Activated CD8-positive, alpha-beta memory T cell treated with anti-CD3 and anti-CD28 coated beads, Interleukin-2, amount 10 ng/mL, durations not matched to agents 7 days and 5 days (primary cell): ENCODE measurements around the gene PRKAA2. TPM values are rescaled to one million over a fixed set of nuclear protein-coding genes. Genes with fewer than 3 reads are reported as not detected.

Source experiments
- ATAC-seq: fragments of 150-1000 bp; cut with Tn5 transposase; one replicate; pipeline ENCODE4 v1.10.0; 2021; ENCODE audit warnings: moderate library complexity
- CTCF ChIA-PET: fragments of 350-600 bp; sonication (Branson Sonifier 250); formaldehyde crosslinking; loops from one replicate; lab custom pipeline; 2021; ENCODE audit warnings: antibody characterized with exemption; lab: Charles Lee
- DNase-seq: peaks from one replicate; pipeline ENCODE4 v3.0.0-alpha.2; 2020
- H3K27ac Mint-ChIP-seq: one replicate; pipeline ENCODE4 v1.8.0; 2021; ENCODE audit warnings: mild to moderate bottlenecking, mixed read lengths
- H3K27me3 Mint-ChIP-seq: one replicate; pipeline ENCODE4 v1.8.0; 2021; ENCODE audit warnings: mixed read lengths
- H3K36me3 Mint-ChIP-seq: one replicate; pipeline ENCODE4 v1.8.0; 2021; ENCODE audit warnings: mild to moderate bottlenecking, mixed read lengths
- H3K4me1 Mint-ChIP-seq: one replicate; pipeline ENCODE4 v1.8.0; 2021; ENCODE audit warnings: mixed read lengths
- H3K4me3 Mint-ChIP-seq: one replicate; pipeline ENCODE4 v1.8.0; 2021; ENCODE audit warnings: mild to moderate bottlenecking, moderate library complexity, mixed read lengths
- H3K9me3 Mint-ChIP-seq: one replicate; pipeline ENCODE4 v1.8.0; 2022; ENCODE audit warnings: low read depth, mixed read lengths
- total RNA-seq, 2 experiments: library from RNA; stranded (reverse); gene quantifications; one replicate each; pipeline ENCODE4 v1.2.3, GENCODE V29; 2021

Gene PRKAA2
- total RNA-seq, 2 experiments from 2014 or later: not detected

- DNase-seq: no peak
- ATAC-seq: no peak
- H3K27ac Mint-ChIP-seq: no peak overlapping the region
- CTCF ChIA-PET: no interaction called here
- H3K4me1 Mint-ChIP-seq: no peaks in the 10 kb centered on the region
- H3K4me3 Mint-ChIP-seq: no peak overlapping the region
- no peaks in the 10 kb centered on the region for H3K9me3 Mint-ChIP-seq
- H3K27me3 Mint-ChIP-seq: peaks cover 11% of the 10 kb centered on the region
- peaks cover 1% of the 10 kb centered on the region for H3K36me3 Mint-ChIP-seq
Observed at GRCh38 chr1:56639211-56639610, 5.9 kb upstream of the PRKAA2 start.

GRCh38 chr1:56643661-56644060, 1.5 kb upstream of the PRKAA2 start:
- Mint-ChIP-seq H3K36me3 (peaks cover 3% of the 10 kb centered on the region), H3K4me1 (no peaks in the 10 kb centered on the region), H3K27ac (no peak overlapping the region), H3K27me3 (peaks cover 45% of the 10 kb centered on the region), H3K4me3 (no peak overlapping the region), H3K9me3 (no peaks in the 10 kb centered on the region)
- ATAC-seq (no peak), DNase-seq (no peak)
- CTCF ChIA-PET: no interaction called here

DNA sequence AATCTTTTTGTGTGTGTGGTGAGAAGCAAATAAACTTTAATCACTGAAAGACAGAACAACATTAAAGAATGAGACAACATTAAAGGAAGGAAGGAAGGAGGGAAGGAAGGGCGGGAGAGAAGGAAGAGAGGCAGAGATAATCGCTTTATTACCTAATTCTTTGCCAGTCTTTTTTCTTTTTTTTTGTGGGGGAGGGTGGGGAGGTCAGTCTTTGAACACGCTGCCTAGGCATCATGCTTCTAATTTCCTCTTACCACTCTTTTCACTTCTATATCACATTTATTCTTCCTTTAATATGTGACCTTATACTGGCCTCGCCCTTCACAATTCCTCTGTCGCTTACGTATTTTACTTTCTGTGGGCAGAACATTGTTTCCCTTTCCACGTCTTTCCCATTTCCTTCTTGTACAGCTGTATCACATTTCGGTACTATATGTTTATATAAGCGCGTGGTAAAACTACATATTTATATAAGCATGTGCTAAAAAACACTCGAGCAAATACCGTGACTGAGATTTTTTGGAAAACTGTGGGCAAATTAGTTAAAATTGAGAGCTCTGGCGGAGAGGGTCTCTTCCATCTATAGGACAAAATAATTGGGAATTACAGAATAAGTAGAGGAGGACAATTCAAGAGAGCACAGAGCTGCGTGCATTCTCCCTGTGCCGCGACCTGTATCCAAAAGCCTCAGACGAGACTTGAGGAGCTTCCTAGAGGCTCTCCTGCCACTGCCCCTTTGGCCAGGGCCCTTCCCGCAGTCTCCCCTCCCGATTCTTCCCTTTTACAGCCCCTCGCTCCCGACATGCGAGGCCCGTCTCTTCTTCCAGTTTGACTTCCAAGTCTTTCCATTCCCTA, 823 bp upstream of the PRKAA2 start:
- ATAC-seq (no peak), DNase-seq (no peak)
- Mint-ChIP-seq H3K4me3 (no peak overlapping the region), H3K36me3 (peaks cover 3% of the 10 kb centered on the region), H3K27me3 (peaks cover 45% of the 10 kb centered on the region), H3K27ac (no peak overlapping the region), H3K9me3 (no peaks in the 10 kb centered on the region), H3K4me1 (no peaks in the 10 kb centered on the region)
- CTCF ChIA-PET: no interaction called here

DNA sequence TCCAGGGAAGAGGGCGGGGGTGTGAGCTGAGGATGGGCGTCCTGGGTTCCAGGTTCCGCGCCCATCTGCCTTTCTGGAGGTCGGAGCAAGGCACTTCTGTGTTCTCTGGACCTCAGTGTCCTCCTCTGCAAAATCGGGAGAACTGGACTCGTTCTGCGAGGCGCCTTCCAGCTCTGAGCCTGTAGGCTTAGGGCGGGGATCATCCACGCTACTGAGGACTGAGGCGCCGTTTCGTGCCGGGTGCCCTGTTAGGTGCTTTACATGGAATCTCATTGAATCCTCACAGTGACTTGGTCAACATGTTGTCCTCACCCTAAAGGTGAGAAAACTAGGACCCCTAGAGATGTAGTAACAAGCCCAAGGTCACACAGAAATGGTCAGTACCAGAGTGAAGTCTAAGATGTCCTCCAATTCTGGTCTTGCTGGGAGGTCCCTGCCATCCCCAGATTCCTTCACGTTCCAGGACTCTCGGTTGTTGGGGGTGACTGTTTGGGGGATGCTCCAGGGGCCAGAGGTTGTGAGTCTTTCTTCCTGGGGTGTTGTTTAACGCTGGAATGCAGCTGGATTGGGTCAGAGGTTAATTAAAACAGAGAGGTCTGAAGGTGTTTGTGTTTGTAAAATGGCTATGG, 677 bp downstream of the PRKAA2 start:
- CTCF ChIA-PET: no interaction called here
- no peak for ATAC-seq

DNA sequence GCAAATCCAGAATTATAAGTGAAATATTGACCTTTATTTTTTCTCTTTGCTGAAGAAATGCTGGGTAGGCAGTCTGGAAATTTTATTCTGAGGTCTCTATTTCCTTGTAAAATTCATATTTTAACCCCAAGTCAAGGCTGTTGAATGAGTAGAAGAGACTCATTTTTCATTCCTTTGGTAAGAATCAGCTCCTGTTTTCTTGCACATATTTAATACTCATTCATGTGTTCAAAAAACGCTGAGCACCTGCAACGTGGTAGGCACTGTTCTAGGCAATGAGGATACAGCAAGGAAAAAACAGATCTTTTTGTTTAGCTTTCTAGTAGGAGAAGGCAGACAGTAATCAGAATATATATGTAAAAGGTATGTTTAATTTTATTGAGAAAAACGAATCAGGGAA, 1.5 kb downstream of the PRKAA2 start:
- no peaks in the 10 kb centered on the region for H3K9me3 Mint-ChIP-seq
- no peak overlapping the region for H3K27ac Mint-ChIP-seq
- peaks cover 3% of the 10 kb centered on the region for H3K36me3 Mint-ChIP-seq
- CTCF ChIA-PET: no interaction called here
- peaks cover 45% of the 10 kb centered on the region for H3K27me3 Mint-ChIP-seq
- DNase-seq (no peak), ATAC-seq (no peak)
- no peaks in the 10 kb centered on the region for H3K4me1 Mint-ChIP-seq
- H3K4me3 Mint-ChIP-seq: no peak overlapping the region

More for the DNA sequence above, 677 bp downstream of the PRKAA2 start:
- no peak overlapping the region for H3K4me3 Mint-ChIP-seq
- peaks cover 45% of the 10 kb centered on the region for H3K27me3 Mint-ChIP-seq
- no peaks in the 10 kb centered on the region for H3K9me3 Mint-ChIP-seq
- DNase-seq: no peak
- H3K4me1 Mint-ChIP-seq: no peaks in the 10 kb centered on the region
- H3K36me3 Mint-ChIP-seq: peaks cover 3% of the 10 kb centered on the region
- H3K27ac Mint-ChIP-seq: no peak overlapping the region

DNA sequence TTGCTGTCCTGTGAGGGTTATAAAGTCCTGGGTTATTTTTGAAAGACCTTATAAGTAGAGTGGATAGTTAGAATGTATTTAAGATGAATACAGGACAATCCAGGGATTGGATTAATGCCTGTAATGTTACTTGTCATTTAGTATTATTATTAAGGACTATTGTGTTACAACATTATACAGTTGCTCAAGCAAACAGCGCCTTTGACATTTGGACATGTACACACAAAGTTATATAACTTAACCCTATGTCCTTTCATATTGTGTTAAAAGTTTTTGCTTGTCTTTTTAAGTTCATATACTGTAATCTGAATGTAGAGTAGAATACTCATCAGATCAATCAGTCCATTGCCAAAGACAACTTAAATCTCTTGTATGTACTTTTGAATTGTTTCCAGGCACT, 2.0 kb downstream of the PRKAA2 start:
- DNase-seq: no peak
- Mint-ChIP-seq H3K36me3 (peaks cover 3% of the 10 kb centered on the region), H3K4me3 (no peak overlapping the region), H3K4me1 (no peaks in the 10 kb centered on the region), H3K27ac (no peak overlapping the region), H3K27me3 (peaks cover 45% of the 10 kb centered on the region), H3K9me3 (no peaks in the 10 kb centered on the region)
- ATAC-seq: no peak
- CTCF ChIA-PET: no interaction called here

DNA sequence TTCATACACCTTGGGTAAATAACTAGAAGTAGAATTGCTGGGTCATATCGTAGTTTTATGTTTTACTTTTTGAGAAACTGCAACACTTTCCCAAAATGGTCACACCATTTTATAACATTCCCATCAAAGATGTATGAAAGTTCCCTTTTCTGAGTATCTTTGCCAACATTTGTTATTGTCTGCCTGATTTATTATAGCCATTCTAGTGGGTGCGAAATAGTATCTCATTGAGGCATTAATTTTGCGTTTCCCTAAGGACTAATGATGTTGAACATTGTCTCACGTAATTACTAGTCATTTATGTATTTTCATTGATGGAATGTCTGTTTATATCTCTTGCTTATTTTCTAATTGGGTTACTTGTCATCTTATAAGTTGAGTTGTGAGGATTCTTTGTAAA, 3.4 kb downstream of the PRKAA2 start:
- Mint-ChIP-seq H3K4me1 (no peaks in the 10 kb centered on the region), H3K9me3 (no peaks in the 10 kb centered on the region), H3K27me3 (peaks cover 40% of the 10 kb centered on the region), H3K4me3 (no peak overlapping the region), H3K27ac (no peak overlapping the region), H3K36me3 (peaks cover 3% of the 10 kb centered on the region)
- CTCF ChIA-PET: no interaction called here
- ATAC-seq: no peak
- DNase-seq: no peak

DNA sequence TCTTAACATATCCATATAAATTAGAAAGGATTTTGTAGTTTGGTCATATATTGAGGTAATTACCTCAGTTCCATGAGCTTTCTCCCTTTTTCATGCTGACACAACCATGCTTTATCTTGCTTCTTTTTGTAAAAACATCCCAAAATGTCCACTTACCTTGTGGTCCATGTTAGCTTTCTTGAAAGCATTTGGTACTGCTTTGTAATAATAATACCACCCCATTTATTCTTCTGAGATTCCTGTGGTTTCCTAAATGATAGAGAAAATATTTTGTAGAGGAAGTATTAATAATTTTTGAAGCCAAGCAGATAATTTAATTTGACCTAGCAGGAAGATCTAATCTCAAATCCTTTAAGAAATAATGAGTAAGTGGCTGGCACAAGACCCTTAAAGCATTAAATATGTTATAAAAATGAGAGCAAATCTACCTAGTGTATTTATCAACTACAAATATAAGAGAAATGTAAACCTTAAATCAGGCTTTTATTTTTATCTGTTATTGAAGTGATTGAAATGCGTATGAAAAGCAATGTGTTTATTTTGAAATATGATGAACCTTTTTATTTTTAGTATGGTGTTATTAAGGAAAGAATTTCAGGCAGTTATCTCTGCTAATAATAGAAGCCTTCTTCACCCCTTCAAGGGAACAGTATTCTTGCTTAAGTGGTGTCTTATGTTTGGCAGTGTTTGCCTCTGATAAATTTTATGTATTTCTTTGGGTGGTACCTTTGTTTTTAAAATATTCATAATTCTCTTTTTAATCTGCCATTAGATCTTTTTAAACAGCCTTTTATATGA, 9.2 kb downstream of the PRKAA2 start:
- Mint-ChIP-seq H3K9me3 (peaks cover 8% of the 10 kb centered on the region), H3K27me3 (no peaks in the 10 kb centered on the region), H3K4me3 (no peak overlapping the region), H3K27ac (no peak overlapping the region), H3K4me1 (no peaks in the 10 kb centered on the region), H3K36me3 (no peaks in the 10 kb centered on the region)
- CTCF ChIA-PET: no interaction called here
- DNase-seq (no peak), ATAC-seq (no peak)

DNA sequence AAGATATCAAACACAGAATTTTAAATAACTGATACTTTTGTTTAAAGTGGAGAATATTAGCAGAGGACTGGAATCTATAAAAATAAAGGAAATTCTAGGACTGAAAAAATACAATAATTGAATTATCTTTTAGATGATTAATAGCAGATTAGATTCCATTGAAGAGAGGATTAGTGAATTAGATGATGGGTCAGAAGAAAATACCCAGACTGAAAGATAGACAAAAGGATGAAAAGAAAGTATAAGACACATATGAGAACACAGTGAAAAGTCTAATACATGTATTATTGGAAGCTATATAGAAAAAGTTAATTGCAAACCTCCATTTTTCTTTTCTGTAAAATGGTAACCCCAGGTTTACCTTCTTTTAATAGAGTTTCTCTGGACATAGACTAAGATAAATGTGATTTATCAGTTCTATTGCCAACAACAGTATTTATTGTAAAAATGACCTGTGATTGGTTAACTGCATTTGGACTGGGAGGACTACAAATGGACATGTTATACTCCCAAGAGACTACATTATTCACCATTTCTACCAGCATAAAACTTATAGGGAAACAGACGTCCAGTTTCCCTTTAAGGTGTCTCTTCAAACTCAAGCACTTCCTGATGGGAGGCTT, 11.0 kb downstream of the PRKAA2 start:
- Mint-ChIP-seq H3K4me3 (no peak overlapping the region), H3K27ac (no peak overlapping the region), H3K4me1 (no peaks in the 10 kb centered on the region), H3K27me3 (no peaks in the 10 kb centered on the region), H3K9me3 (peaks cover 8% of the 10 kb centered on the region), H3K36me3 (no peaks in the 10 kb centered on the region)
- DNase-seq: no peak
- CTCF ChIA-PET: no interaction called here
- ATAC-seq: no peak

- Mint-ChIP-seq H3K9me3 (peaks cover 8% of the 10 kb centered on the region), H3K27me3 (no peaks in the 10 kb centered on the region), H3K4me3 (no peak overlapping the region), H3K36me3 (no peaks in the 10 kb centered on the region), H3K27ac (no peak overlapping the region), H3K4me1 (no peaks in the 10 kb centered on the region)
- DNase-seq (no peak), ATAC-seq (no peak)
- CTCF ChIA-PET: no interaction called here
Observed at GRCh38 chr1:56658254-56658653, 13.1 kb downstream of the PRKAA2 start.

- no peak overlapping the region for H3K27ac Mint-ChIP-seq
- no peaks in the 10 kb centered on the region for H3K4me1 Mint-ChIP-seq
- CTCF ChIA-PET: no interaction called here
- H3K9me3 Mint-ChIP-seq: peaks cover 8% of the 10 kb centered on the region
- no peak for ATAC-seq
- no peaks in the 10 kb centered on the region for H3K36me3 Mint-ChIP-seq
- H3K4me3 Mint-ChIP-seq: no peak overlapping the region
- DNase-seq: no peak
- no peaks in the 10 kb centered on the region for H3K27me3 Mint-ChIP-seq
Observed at GRCh38 chr1:56660293-56660692, 15.2 kb downstream of the PRKAA2 start.

- Mint-ChIP-seq H3K36me3 (no peaks in the 10 kb centered on the region), H3K27me3 (no peaks in the 10 kb centered on the region), H3K4me3 (no peak overlapping the region), H3K9me3 (no peaks in the 10 kb centered on the region), H3K4me1 (no peaks in the 10 kb centered on the region), H3K27ac (no peak overlapping the region)
- CTCF ChIA-PET: no interaction called here
- DNase-seq: no peak
- no peak for ATAC-seq
Observed at GRCh38 chr1:56663846-56664245, 18.7 kb downstream of the PRKAA2 start.

DNA sequence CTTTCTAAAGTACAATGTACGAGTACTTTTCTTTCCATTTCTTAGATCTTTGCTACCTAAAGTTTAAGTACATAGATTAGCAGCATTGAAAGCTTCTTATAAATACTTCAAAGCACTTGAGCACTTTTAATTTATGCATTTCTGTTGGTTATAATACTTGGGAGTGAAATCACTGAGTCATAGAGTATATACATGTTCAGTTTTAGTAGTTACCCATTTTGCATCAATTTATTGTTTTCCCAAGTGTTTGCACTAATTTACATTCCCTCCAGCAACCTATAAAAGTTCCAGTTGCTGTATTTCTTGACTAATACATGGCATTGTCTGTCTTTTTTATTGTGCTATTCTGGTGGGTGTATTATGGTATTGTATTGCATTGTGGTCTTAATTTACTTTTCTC, 20.3 kb downstream of the PRKAA2 start:
- Mint-ChIP-seq H3K4me3 (no peak overlapping the region), H3K4me1 (no peaks in the 10 kb centered on the region), H3K27ac (no peak overlapping the region), H3K9me3 (no peaks in the 10 kb centered on the region), H3K36me3 (no peaks in the 10 kb centered on the region), H3K27me3 (no peaks in the 10 kb centered on the region)
- CTCF ChIA-PET: no interaction called here
- DNase-seq: no peak
- ATAC-seq: no peak
